Stimulated activated CD4-positive, alpha-beta T cell treated with anti-CD3 and anti-CD28 coated beads, TNF-alpha, amount 100 ng/mL, for 1 hour (primary cell): ENCODE data around the gene PANK1.

ENCODE experiments used
- DNase-seq, 3 donors: peaks; one replicate each; pipeline ENCODE4 v3.0.0-alpha.2; 2020; ENCODE audit warnings: low read depth in 3 of 3, low spot score in 1 of 3

Gene PANK1

DNA sequence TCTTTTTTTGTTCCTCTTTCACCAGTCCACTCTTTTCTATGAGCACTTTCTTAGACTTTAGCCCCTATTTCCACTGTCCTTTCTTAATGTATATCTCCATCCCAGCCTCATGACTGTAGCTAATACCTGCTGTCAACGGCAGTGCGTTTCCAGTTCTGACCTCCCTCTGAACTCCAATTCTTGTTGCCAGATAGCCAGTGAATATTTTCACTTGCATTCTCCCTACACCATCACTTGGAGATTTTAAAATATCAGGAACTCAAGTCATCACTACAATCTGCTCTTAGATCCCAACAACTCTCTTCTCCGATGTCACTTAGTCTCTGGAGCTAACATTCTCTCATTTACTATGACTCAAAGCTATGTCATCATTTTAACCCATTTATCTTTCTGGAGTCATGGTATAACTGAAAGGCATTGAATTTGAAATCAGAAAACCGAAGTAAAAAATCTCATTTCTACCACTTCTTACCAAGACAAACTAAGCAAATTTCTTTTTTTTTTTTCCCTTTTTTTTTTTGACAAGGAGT lies 104.6 kb downstream of the PANK1 start:
- no peak for DNase-seq

DNA sequence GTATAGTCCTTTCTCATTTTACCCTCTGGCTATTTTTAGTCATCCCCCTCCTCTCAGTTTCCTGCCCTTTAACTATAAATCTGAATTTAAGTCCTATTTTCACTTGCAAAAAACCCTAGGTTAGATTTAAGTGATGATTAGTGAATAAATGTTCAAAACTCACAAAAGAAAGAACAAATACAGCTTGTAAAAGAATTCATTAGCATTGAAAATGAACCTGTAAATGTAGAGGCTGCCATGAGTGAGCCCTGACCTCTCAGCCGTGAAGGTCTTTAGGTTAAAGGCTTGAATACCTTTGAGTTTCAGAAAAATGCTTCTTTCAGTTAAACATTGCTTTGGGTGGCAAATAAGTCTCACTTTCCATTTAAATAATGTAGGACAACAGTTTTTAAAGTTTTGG lies 107.7 kb downstream of the PANK1 start:
- DNase-seq, result no peak

DNA sequence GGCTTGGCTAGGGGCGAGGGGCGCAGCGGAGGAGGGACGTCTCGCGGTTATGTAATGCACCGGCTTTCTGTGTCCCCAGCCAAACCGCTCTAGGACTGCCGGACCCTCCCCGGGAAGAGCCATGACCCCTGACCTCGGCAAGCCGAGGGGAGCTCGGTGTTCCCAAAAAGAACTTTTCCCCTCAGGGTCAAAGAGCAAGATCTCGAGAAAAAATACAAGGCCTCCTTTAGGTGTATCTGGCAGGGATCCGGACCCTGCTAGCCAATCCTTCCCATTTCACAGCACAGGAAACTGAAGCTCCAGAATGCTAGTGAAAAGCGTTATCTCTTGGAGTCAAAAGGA lies 109.1 kb downstream of the PANK1 start:
- no peak for DNase-seq

- DNase-seq, result no peak
Observed at GRCh38 chr10:89535171-89536012, 109.7 kb downstream of the PANK1 start, which contains the start of gene SLC16A12. Gene SLC16A12, minus strand, starts transcription at chr10:89535594. Its CDS starts 73,016 bp downstream, at chr10:89462578.

DNA sequence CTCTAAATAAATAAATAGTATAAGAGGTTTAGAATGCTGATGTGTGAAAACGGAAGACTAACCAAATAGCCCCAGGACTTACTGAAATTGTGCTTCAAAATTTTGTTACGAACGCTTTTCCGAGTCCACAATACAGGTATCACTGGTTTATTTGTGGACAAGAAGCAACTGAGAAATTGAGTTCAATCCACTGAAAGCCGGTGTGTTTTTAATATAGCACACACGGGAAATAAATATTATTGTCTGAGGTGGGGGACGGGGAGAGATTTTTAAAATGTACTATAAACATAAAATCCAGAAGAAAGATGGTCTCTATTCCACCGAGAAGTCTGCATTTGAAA lies 110.2 kb downstream of the PANK1 start:
- no peak for DNase-seq
